ACC112 (cell line): ENCODE measurements around the gene ISYNA1.

Experiments used
- H2AFZ ChIP-seq: fragments of 200-600 bp; sonication (generic); one replicate; pipeline ENCODE4 v1.6.0; 2017; ENCODE audit warnings: antibody characterized with exemption, low read length; ENCODE audit not compliant: unreplicated experiment
- H3K27ac ChIP-seq: fragments of 200-600 bp; sonication (generic); 2 replicates; pipeline ENCODE4 v1.5.1; 2014; ENCODE audit warnings: low read depth, mild to moderate bottlenecking, antibody characterized with exemption, low read length, moderate library complexity
- H3K27me3 ChIP-seq: fragments of 200-600 bp; sonication (generic); 2 replicates; pipeline ENCODE4 v1.6.1; 2014; ENCODE audit warnings: mild to moderate bottlenecking, antibody characterized with exemption, low read length, moderate library complexity, mixed read lengths; ENCODE audit not compliant: insufficient read depth
- H3K36me3 ChIP-seq: fragments of 200-600 bp; sonication (generic); 2 replicates; pipeline ENCODE4 v1.6.1; 2016; ENCODE audit warnings: mild to moderate bottlenecking, antibody characterized with exemption, low read length, moderate library complexity, mixed read lengths; ENCODE audit not compliant: insufficient read depth
- H3K4me1 ChIP-seq: fragments of 200-600 bp; sonication (generic); one replicate; pipeline ENCODE4 v1.6.1; 2016; ENCODE audit warnings: low read length, mixed read lengths; ENCODE audit not compliant: insufficient read depth, unreplicated experiment, control insufficient read depth
- H3K4me3 ChIP-seq: fragments of 200-600 bp; sonication (generic); 2 replicates; pipeline ENCODE4 v1.5.1; 2014; ENCODE audit warnings: mild to moderate bottlenecking, low read depth, low read length
- H3K79me2 ChIP-seq: fragments of 200-600 bp; sonication (generic); one replicate; pipeline ENCODE4 v1.6.0; 2016; ENCODE audit warnings: low read length; ENCODE audit not compliant: control insufficient read depth, unreplicated experiment, insufficient read depth

ISYNA1 gene

GRCh38 chr19:18423258-18424020 is 14.5 kb downstream of the ISYNA1 start:
- peaks cover 27% of the 10 kb centered on the region for H3K4me1 ChIP-seq
- H2AFZ ChIP-seq = no peak overlapping the region
- H3K27me3 ChIP-seq = no peaks in the 10 kb centered on the region
- peaks cover 31% of the 10 kb centered on the region for H3K79me2 ChIP-seq
- H3K4me3 ChIP-seq = no peak overlapping the region
- no peaks in the 10 kb centered on the region for H3K36me3 ChIP-seq
- no peak overlapping the region for H3K27ac ChIP-seq

GRCh38 chr19:18422530-18423191 is 15.3 kb downstream of the ISYNA1 start:
- no peaks in the 10 kb centered on the region for H3K27me3 ChIP-seq
- H3K27ac ChIP-seq = no peak overlapping the region
- H3K4me3 ChIP-seq = no peak overlapping the region
- H3K36me3 ChIP-seq = no peaks in the 10 kb centered on the region
- H3K79me2 ChIP-seq = peaks cover 31% of the 10 kb centered on the region
- peaks cover 35% of the 10 kb centered on the region for H3K4me1 ChIP-seq
- H2AFZ ChIP-seq = no peak overlapping the region

GRCh38 chr19:18421371-18421959 is 16.5 kb downstream of the ISYNA1 start:
- Histone ChIP-seq H3K4me1 (peaks cover 31% of the 10 kb centered on the region), H3K27ac (no peak overlapping the region), H2AFZ (no peak overlapping the region), H3K79me2 (peaks cover 31% of the 10 kb centered on the region), H3K4me3 (peak overlapping the region; percentile 87; the same call in 1 of the 2 replicates), H3K36me3 (no peaks in the 10 kb centered on the region), H3K27me3 (no peaks in the 10 kb centered on the region)

GRCh38 chr19:18420930-18421329 is 17.0 kb downstream of the ISYNA1 start:
- no peaks in the 10 kb centered on the region for H3K36me3 ChIP-seq
- H3K79me2 ChIP-seq = peaks cover 31% of the 10 kb centered on the region
- H2AFZ ChIP-seq = no peak overlapping the region
- H3K27me3 ChIP-seq = no peaks in the 10 kb centered on the region
- peaks cover 28% of the 10 kb centered on the region for H3K4me1 ChIP-seq
- peak overlapping the region; percentile 87 for H3K4me3 ChIP-seq
- no peak overlapping the region for H3K27ac ChIP-seq

DNA sequence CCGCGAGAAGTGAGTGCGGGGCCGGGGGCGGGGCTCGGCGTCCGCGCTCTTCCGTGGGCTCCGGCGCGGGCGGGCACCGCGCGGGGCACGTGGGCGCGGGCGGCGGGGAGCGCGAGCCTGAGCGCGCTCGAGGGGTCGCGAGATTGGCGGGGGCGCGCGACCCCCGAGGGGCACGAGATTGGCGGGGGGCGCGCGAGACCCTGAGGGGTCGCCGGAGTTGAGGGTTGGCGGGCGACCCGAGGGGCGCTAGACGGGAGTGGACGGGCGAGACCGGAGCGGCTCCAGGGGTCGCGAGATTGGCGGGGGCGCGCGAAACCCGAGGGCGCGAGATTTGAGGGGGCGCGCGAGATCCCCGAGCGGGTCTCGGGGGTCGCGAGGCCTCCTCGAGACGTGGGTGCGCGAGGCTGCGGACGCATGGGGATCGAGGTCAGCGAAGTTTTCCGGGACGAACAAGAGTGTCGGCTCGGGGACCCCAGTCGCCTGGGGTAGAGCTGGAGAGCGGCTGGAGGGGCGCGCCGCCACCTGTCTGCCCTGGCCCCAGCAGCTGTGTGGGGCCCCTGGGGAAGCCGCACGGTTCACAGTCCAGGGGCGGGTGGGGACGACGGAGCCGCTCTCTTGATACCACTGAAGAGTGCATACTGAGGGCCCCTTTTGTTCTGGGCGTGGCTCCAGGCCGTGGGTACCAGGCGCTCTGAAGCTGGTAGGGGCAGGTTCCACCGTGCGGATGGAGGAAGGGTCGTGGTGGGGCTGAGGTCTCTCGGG is 18.1 kb downstream of the ISYNA1 start:
- Histone ChIP-seq H3K79me2 (peaks cover 31% of the 10 kb centered on the region), H2AFZ (peak overlapping the region; percentile 60), H3K4me3 (peak overlapping the region; percentile 87), H3K4me1 (peaks cover 36% of the 10 kb centered on the region), H3K36me3 (no peaks in the 10 kb centered on the region), H3K27me3 (no peaks in the 10 kb centered on the region), H3K27ac (no peak overlapping the region)

DNA sequence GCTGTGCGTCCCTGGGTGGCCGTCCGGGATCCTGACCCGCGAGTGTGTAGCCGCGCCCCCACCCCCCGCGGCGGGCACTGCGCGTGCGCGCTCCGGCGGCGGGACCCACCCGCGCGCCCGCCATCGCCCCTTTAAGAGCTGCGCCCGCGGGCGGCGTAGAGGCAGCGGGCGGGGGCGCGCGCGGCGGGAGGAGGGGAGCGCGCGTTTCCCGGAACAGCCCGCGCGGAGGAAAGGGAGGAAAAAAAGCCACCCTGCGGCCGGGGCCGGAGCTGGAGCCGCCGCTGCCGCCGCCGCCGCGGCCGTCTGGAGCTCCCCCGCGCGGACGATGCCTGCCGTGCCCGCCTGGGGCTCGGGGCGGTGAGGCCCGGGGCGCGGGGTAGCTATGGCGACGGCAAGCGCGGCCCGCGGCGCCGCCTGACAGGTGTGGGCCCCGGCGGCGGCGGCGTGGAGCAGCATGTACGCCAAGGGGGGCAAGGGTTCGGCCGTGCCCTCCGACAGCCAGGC is 18.7 kb downstream of the ISYNA1 start, which contains the start of gene SSBP4:
TSS of gene SSBP4 (plus strand) at position 204 of the 504 bp plus-strand sequence. CDS start at position 455, 251 bp downstream.
- H2AFZ ChIP-seq = peak within 1 kb of the TSS; percentile 60
- H3K27ac ChIP-seq = peak within 1 kb of the TSS; percentile 98
- no peaks in the 10 kb centered on the region for H3K36me3 ChIP-seq
- H3K27me3 ChIP-seq = no peaks in the 10 kb centered on the region
- H3K4me3 ChIP-seq = peak within 1 kb of the TSS; percentile 87
- peaks cover 42% of the 10 kb centered on the region for H3K4me1 ChIP-seq
- peaks cover 30% of the 10 kb centered on the region for H3K79me2 ChIP-seq

DNA sequence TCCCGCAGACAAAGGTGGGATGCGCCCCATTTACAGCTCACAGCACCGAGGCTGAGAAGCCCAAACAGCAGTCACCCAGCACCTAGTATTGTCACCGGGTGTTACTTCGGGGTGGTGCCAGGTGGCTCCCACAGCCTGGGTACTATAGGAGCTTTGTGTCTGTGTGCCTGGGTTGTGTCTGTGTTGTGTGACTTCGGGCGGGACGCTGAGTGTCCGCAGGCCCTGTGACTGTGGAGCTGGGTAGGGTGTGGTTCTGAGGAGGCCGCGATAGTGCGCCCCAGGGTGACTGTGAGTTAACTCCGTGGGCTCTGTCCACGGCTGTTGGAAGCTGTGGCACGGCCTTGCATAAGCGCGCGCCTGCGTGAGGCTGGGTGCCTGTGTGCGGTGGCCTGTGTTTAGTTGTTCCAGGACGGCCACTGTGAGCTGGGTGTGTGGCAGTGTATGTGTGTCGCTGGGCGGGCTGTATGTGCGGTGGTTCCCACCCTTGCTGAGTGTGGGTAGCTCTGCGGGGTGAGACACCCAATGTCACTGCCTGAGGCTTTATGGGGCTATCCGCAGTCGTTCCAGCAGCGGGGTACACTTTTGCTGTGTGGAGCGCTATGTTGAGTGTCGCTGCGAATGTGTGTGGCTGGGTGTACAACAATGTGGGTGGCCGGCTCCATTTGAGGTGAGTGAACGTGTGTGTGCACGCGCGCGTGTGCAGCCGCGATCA is 19.3 kb downstream of the ISYNA1 start:
- H3K79me2 ChIP-seq = peaks cover 25% of the 10 kb centered on the region
- H3K36me3 ChIP-seq = no peaks in the 10 kb centered on the region
- no peak overlapping the region for H2AFZ ChIP-seq
- peak overlapping the region; percentile 98 for H3K27ac ChIP-seq
- no peaks in the 10 kb centered on the region for H3K27me3 ChIP-seq
- peaks cover 43% of the 10 kb centered on the region for H3K4me1 ChIP-seq
- H3K4me3 ChIP-seq = peak overlapping the region; percentile 87

GRCh38 chr19:18418029-18418482 is 19.9 kb downstream of the ISYNA1 start:
- Histone ChIP-seq H3K27ac (peak overlapping the region; percentile 98), H3K4me1 (peaks cover 43% of the 10 kb centered on the region), H2AFZ (no peak overlapping the region), H3K79me2 (peaks cover 25% of the 10 kb centered on the region), H3K27me3 (no peaks in the 10 kb centered on the region), H3K36me3 (no peaks in the 10 kb centered on the region), H3K4me3 (peak overlapping the region; percentile 87)

- Histone ChIP-seq H3K36me3 (no peaks in the 10 kb centered on the region), H3K4me1 (peaks cover 43% of the 10 kb centered on the region), H3K27ac (peak overlapping the region; percentile 98), H3K4me3 (peak overlapping the region; percentile 85), H3K27me3 (no peaks in the 10 kb centered on the region), H2AFZ (peak overlapping the region; percentile 81), H3K79me2 (peaks cover 24% of the 10 kb centered on the region)
Observed at GRCh38 chr19:18417250-18418028, 20.5 kb downstream of the ISYNA1 start.
